H9 (cell line): ENCODE results near the gene SPINK1. TPM values are rescaled to one million over a fixed set of nuclear protein-coding genes. Genes with fewer than 3 reads are reported as not detected.

Source experiments
- DNase-seq: peaks from one replicate; pipeline ENCODE4 v3.0.0-alpha.2; 2017
- H2AFZ ChIP-seq: one replicate; pipeline ENCODE4 v1.6.1; 2013; ENCODE audit warnings: mild to moderate bottlenecking, low read length, control low read depth, moderate library complexity
- H2AK5ac ChIP-seq: 2 replicates; pipeline ENCODE4 v1.6.1; 2013; ENCODE audit warnings: low read length, control low read depth, mixed read lengths; ENCODE audit not compliant: insufficient read length
- H2BK120ac ChIP-seq: one replicate; pipeline ENCODE4 v1.6.1; 2013; ENCODE audit warnings: low read depth, mild to moderate bottlenecking, low read length, control low read depth, inconsistent platforms; ENCODE audit not compliant: poor library complexity, severe bottlenecking
- H2BK12ac ChIP-seq: 2 replicates; pipeline ENCODE4 v1.6.1; 2013; ENCODE audit warnings: low read length, control low read depth, mixed read lengths, low read depth; ENCODE audit not compliant: insufficient read length
- H2BK15ac ChIP-seq: 2 replicates; pipeline ENCODE4 v1.6.1; 2013; ENCODE audit warnings: low read depth, low read length, control low read depth
- H2BK20ac ChIP-seq: one replicate; pipeline ENCODE4 v1.6.1; 2013; ENCODE audit warnings: low read depth, mild to moderate bottlenecking, low read length, control low read depth, inconsistent platforms; ENCODE audit not compliant: poor library complexity, severe bottlenecking
- H2BK5ac ChIP-seq: 2 replicates; pipeline ENCODE4 v1.6.1; 2013; ENCODE audit warnings: low read length, control low read depth, mixed read lengths; ENCODE audit not compliant: insufficient read length
- H3K14ac ChIP-seq: 2 replicates; pipeline ENCODE4 v1.6.1; 2013; ENCODE audit warnings: low read length, control low read depth; ENCODE audit not compliant: insufficient read depth
- H3K18ac ChIP-seq: 2 replicates; pipeline ENCODE4 v1.6.1; 2013; ENCODE audit warnings: low read depth, mild to moderate bottlenecking, mixed read lengths, low read length, control low read depth; ENCODE audit not compliant: insufficient read length
- H3K23ac ChIP-seq: 2 replicates; pipeline ENCODE4 v1.6.1; 2013; ENCODE audit warnings: low read length, control low read depth, mixed read lengths, low read depth; ENCODE audit not compliant: insufficient read length
- H3K23me2 ChIP-seq: 2 replicates; pipeline ENCODE4 v1.6.1; 2013; ENCODE audit warnings: low read depth, mild to moderate bottlenecking, mixed read lengths, low read length, control low read depth; ENCODE audit not compliant: insufficient read length, poor library complexity, severe bottlenecking
- H3K27ac ChIP-seq: 2 replicates; pipeline ENCODE4 v1.5.1; 2013; ENCODE audit warnings: low read length, control low read depth, mixed read lengths, low read depth; ENCODE audit not compliant: insufficient read length
- H3K27me3 ChIP-seq: 2 replicates; pipeline ENCODE4 v1.6.1; 2013; ENCODE audit warnings: low read length, control low read depth, inconsistent platforms; ENCODE audit not compliant: insufficient read depth
- H3K4ac ChIP-seq: 2 replicates; pipeline ENCODE4 v1.6.1; 2013; ENCODE audit warnings: low read depth, mild to moderate bottlenecking, control low read depth, inconsistent platforms, low read length, moderate library complexity
- H3K4me1 ChIP-seq: 2 replicates; pipeline ENCODE4 v1.6.1; 2013; ENCODE audit warnings: low read length, control low read depth, inconsistent platforms; ENCODE audit not compliant: insufficient read depth
- H3K4me2 ChIP-seq: 2 replicates; pipeline ENCODE4 v1.6.1; 2013; ENCODE audit warnings: low read length, control low read depth, mixed read lengths; ENCODE audit not compliant: insufficient read length, insufficient read depth
- H3K56ac ChIP-seq: 2 replicates; pipeline ENCODE4 v1.6.1; 2013; ENCODE audit warnings: low read depth, mild to moderate bottlenecking, mixed read lengths, low read length, control low read depth; ENCODE audit not compliant: insufficient read length
- H3K79me1 ChIP-seq: 2 replicates; pipeline ENCODE4 v1.6.1; 2013; ENCODE audit warnings: low read depth, mild to moderate bottlenecking, moderate library complexity, low read length, control low read depth, inconsistent platforms; ENCODE audit not compliant: insufficient read depth, poor library complexity, severe bottlenecking
- H3K79me2 ChIP-seq: 2 replicates; pipeline ENCODE4 v1.6.1; 2013; ENCODE audit warnings: low read length, control low read depth, inconsistent platforms; ENCODE audit not compliant: insufficient read depth
- H3K9ac ChIP-seq: 2 replicates; pipeline ENCODE4 v1.6.1; 2013; ENCODE audit warnings: low read length, control low read depth, mixed read lengths; ENCODE audit not compliant: insufficient read length; ENCODE audit errors: extremely low read depth
- H3K9me3 ChIP-seq: one replicate; pipeline ENCODE4 v1.6.1; 2013; ENCODE audit warnings: low read depth, low read length, inconsistent platforms; ENCODE audit not compliant: control insufficient read depth
- H3T11ph ChIP-seq: one replicate; pipeline ENCODE4 v1.6.1; 2013; ENCODE audit warnings: mild to moderate bottlenecking, low read length, control low read depth, inconsistent platforms
- H4K20me1 ChIP-seq: one replicate; pipeline ENCODE4 v1.6.1; 2013; ENCODE audit not compliant: control insufficient read depth, insufficient read length, insufficient read depth
- H4K5ac ChIP-seq: 2 replicates; pipeline ENCODE4 v1.6.1; 2013; ENCODE audit warnings: low read depth, mild to moderate bottlenecking, mixed read lengths, low read length, control low read depth; ENCODE audit not compliant: insufficient read length
- H4K8ac ChIP-seq: replicated peaks from 2 replicates; pipeline ENCODE4 v1.6.1; 2013; ENCODE audit warnings: low read length, control low read depth, mixed read lengths, low read depth; ENCODE audit not compliant: insufficient read length
- H4K91ac ChIP-seq: 2 replicates; pipeline ENCODE4 v1.6.1; 2013; ENCODE audit warnings: low read depth, mild to moderate bottlenecking, moderate library complexity, mixed read lengths, low read length, control low read depth; ENCODE audit not compliant: insufficient read length
- H3K27ac Mint-ChIP-seq, 3 experiments: 2 replicates in 2 of 3; 3 replicates in 1 of 3; pipeline ENCODE4 v1.8.0; 2020 to 2021; ENCODE audit warnings: mixed read lengths in 3 of 3, mild to moderate bottlenecking in 1 of 3, moderate library complexity in 1 of 3
- H3K27me3 Mint-ChIP-seq: 2 replicates; pipeline ENCODE4 v1.8.0; 2021; ENCODE audit warnings: low read depth, mild to moderate bottlenecking, moderate library complexity, mixed read lengths
- H3K36me3 Mint-ChIP-seq, 3 experiments: 2 replicates in 2 of 3; 3 replicates in 1 of 3; pipeline ENCODE4 v1.8.0; 2020 to 2021; ENCODE audit warnings: low read depth in 3 of 3, mixed read lengths in 3 of 3; ENCODE audit not compliant: insufficient read depth in 1 of 3
- H3K4me1 Mint-ChIP-seq, 2 experiments: 2 replicates each; pipeline ENCODE4 v1.8.0; 2020; ENCODE audit warnings: mixed read lengths in 2 of 2
- H3K4me3 Mint-ChIP-seq, 2 experiments: 2 replicates in 1 of 2; 3 replicates in 1 of 2; pipeline ENCODE4 v1.8.0; 2020 to 2021; ENCODE audit warnings: mild to moderate bottlenecking in 2 of 2, mixed read lengths in 2 of 2, moderate library complexity in 1 of 2
- H3K9me3 Mint-ChIP-seq, 2 experiments: 2 replicates in 1 of 2; 3 replicates in 1 of 2; pipeline ENCODE4 v1.8.0; 2020; ENCODE audit warnings: mild to moderate bottlenecking in 2 of 2, mixed read lengths in 2 of 2, moderate library complexity in 1 of 2
- CTCF ChIP-seq: fragments of 200-600 bp; sonication (generic); conservative IDR thresholded peaks from 3 replicates; pipeline ENCODE4 v1.8.0; 2021; ENCODE audit warnings: antibody characterized with exemption, mild to moderate bottlenecking
- WGBS: extraction: QIAGEN DNeasy Blood & Tissue Kit; methylation state at CpG from one replicate; pipeline ENCODE4 v1.1.7; 2013; ENCODE audit warnings: missing lambda C conversion rate, low lambda C conversion rate, mixed read lengths; ENCODE audit not compliant: insufficient read length; ENCODE audit errors: extremely low coverage; 5-methylcytosine and 5-hydroxymethylcytosine counted together
- total RNA-seq: library from RNA; stranded (reverse); gene quantifications from 2 replicates; pipeline ENCODE4 v1.2.1, GENCODE V29; 2021

SPINK1 gene
- total RNA-seq, 1 experiment from 2014 or later: 3.1 TPM

DNA sequence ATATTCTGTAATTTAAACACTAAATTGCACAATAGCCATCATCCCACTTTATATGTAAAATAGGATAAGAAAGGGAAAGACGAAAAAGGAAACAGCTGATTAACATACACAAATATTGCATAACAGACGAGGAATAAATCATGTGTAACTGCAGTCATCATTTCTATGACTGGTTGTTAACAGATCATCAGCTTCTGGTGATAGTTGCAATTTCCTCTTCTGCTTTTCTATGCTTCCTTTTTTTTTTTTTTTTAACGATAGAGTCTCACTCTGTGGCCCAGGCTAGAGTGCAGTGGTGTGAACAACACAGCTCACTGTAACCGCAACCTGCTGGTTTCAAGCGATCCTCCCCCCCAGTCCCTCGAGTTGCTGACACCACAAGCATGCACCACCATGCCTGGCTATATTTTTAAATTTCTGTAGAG is 26.4 kb downstream of the SPINK1 start:
- Histone ChIP-seq H4K5ac (no peak overlapping the region), H3K27ac (no peak overlapping the region), H3K18ac (no peak overlapping the region), H3K23me2 (no peaks in the 10 kb centered on the region), H2BK15ac (no peak overlapping the region), H3K23ac (no peak overlapping the region), H2AFZ (no peak overlapping the region), H3K9me3 (no peaks in the 10 kb centered on the region), H3K79me1 (no peaks in the 10 kb centered on the region), H4K91ac (no peak overlapping the region), H3K79me2 (no peaks in the 10 kb centered on the region), H3K27me3 (no peaks in the 10 kb centered on the region), H3T11ph (no peak overlapping the region), H3K4ac (no peak overlapping the region), H4K20me1 (no peaks in the 10 kb centered on the region), H4K8ac (no peak overlapping the region), H2BK120ac (no peak overlapping the region), H3K4me1 (peaks cover 3% of the 10 kb centered on the region), H3K14ac (no peak overlapping the region), H3K4me2 (no peak overlapping the region), H3K56ac (no peak overlapping the region), H2BK12ac (no peak overlapping the region), H2AK5ac (no peak overlapping the region), H2BK20ac (no peak overlapping the region), H3K9ac (no peak overlapping the region), H2BK5ac (no peak overlapping the region)
- no peak for DNase-seq
- no CpG with 5 or more reads among the region's 6 CpGs for WGBS
- Mint-ChIP-seq H3K4me1 (peaks cover 3 to 7% of the 10 kb centered on the region in 2 experiments; a peak in 1 of 4 replicates), H3K27ac (no peak overlapping the region), H3K36me3 (no peaks in the 10 kb centered on the region), H3K27me3 (peaks cover 2% of the 10 kb centered on the region; the same call in 1 of the 2 replicates), H3K4me3 (no peak overlapping the region), H3K9me3 (no peaks in the 10 kb centered on the region)
- TF ChIP-seq CTCF: no peak
